K562 (cell line): ENCODE data around the gene CREB3L1. TPM values are rescaled to one million over a fixed set of nuclear protein-coding genes. Genes with fewer than 3 reads are reported as not detected.

Experiments used
- ATAC-seq: fragments of 200-7000 bp; cut with Tn5 transposase; 3 replicates; pipeline ENCODE4 v1.9.1; 2020; ENCODE audit warnings: moderate library complexity
- BruUV-seq: library from RNA; stranded (reverse); fragments of 400-500 nt; replicated peaks from 2 replicates; lab custom pipeline; 2021; lab: Mats Ljungman, UMichigan
- CTCF ChIA-PET: fragments of 300-600 bp; formaldehyde crosslinking; extraction: SDS; loops from one replicate; lab custom pipeline; 2021; ENCODE audit warnings: low intra/inter-chr PET ratio; lab: Yijun Ruan, JAX
- POLR2A ChIA-PET: fragments of 300-600, 350-650 bp; sonication (Branson Sonifier 250); formaldehyde crosslinking; extraction: SDS; loops from one replicate; lab custom pipeline; 2021; ENCODE audit warnings: antibody characterized with exemption, inconsistent platforms; lab: Yijun Ruan, JAX
- DNase-seq, 4 experiments: peaks; one replicate each; pipeline versions ENCODE4 v3.0.0 to v3.0.0-alpha.2; 2011 to 2018; ENCODE audit warnings: low spot score in 3 of 4, mixed read lengths in 3 of 4; ENCODE audit errors: extremely low read depth in 1 of 4
- FAIRE-seq: peaks from 2 replicates; lab custom pipeline; 2011; peaks lifted over from hg19 to GRCh38; lab: Jason Lieb, UNC
- H2AFZ ChIP-seq: 2 replicates; pipeline ENCODE4 v1.6.0; 2011; ENCODE audit warnings: low read depth, low read length, control low read depth, inconsistent platforms
- H3K27ac ChIP-seq: fragments of 200-600 bp; 3 replicates; pipeline ENCODE4 v1.8.0; 2011; ENCODE audit warnings: low read depth, mild to moderate bottlenecking, control low read depth, inconsistent platforms, low read length, moderate library complexity, mixed read lengths; ENCODE audit errors: extremely low read depth
- H3K27me3 ChIP-seq, 2 experiments: fragments of 300-600 bp in 1 of 2; 2 replicates in 1 of 2; 3 replicates in 1 of 2; pipeline versions ENCODE4 v1.6.0 to v1.8.0; 2011; ENCODE audit warnings: inconsistent platforms in 2 of 2, low read length in 2 of 2, mild to moderate bottlenecking in 1 of 2, mixed read lengths in 1 of 2, moderate library complexity in 1 of 2; ENCODE audit not compliant: control insufficient read depth in 2 of 2, insufficient read depth in 2 of 2
- H3K36me3 ChIP-seq: fragments of 300-600 bp; 3 replicates; pipeline ENCODE4 v1.8.0; 2011; ENCODE audit warnings: mild to moderate bottlenecking, low read length, inconsistent platforms; ENCODE audit not compliant: control insufficient read depth, insufficient read depth
- H3K4me1 ChIP-seq, 2 experiments: fragments of 200-600 bp in 1 of 2; replicated peaks in 1 of 2; 2 replicates in 1 of 2; 3 replicates in 1 of 2; pipeline versions ENCODE4 v1.5.1 to v1.8.0; 2011; ENCODE audit warnings: inconsistent platforms in 2 of 2, low read length in 2 of 2, mild to moderate bottlenecking in 1 of 2, mixed read lengths in 1 of 2, moderate library complexity in 1 of 2; ENCODE audit not compliant: control insufficient read depth in 2 of 2, insufficient read depth in 2 of 2
- H3K4me2 ChIP-seq: 2 replicates; pipeline ENCODE4 v1.6.1; 2011; ENCODE audit warnings: low read length, control low read depth, inconsistent platforms, mixed read lengths; ENCODE audit not compliant: insufficient read depth
- H3K4me3 ChIP-seq: fragments of 200-600 bp; sonication (generic), shearing (Covaris generic); 2 replicates; pipeline ENCODE4 v1.5.1; 2016; ENCODE audit warnings: control low read depth, inconsistent platforms
- H3K79me2 ChIP-seq: fragments of 200-600 bp; 3 replicates; pipeline ENCODE4 v1.8.0; 2011; ENCODE audit warnings: low read length, inconsistent platforms; ENCODE audit not compliant: control insufficient read depth, insufficient read depth
- H3K9ac ChIP-seq, 2 experiments: 2 replicates each; pipeline versions ENCODE4 v1.6.0 to v1.6.1; 2011; ENCODE audit warnings: low read depth in 2 of 2, low read length in 2 of 2, control low read depth in 1 of 2, inconsistent platforms in 1 of 2, mild to moderate bottlenecking in 1 of 2, mixed read lengths in 1 of 2; ENCODE audit not compliant: insufficient read depth in 1 of 2
- H3K9me1 ChIP-seq: one replicate; pipeline ENCODE4 v1.6.0; 2011; ENCODE audit warnings: inconsistent platforms, mild to moderate bottlenecking, low read length, moderate library complexity; ENCODE audit not compliant: control insufficient read depth, insufficient read depth
- H3K9me3 ChIP-seq: replicated peaks from 2 replicates; pipeline ENCODE4 v1.5.1; 2011; ENCODE audit warnings: low read depth, low read length, inconsistent platforms; ENCODE audit not compliant: control insufficient read depth, insufficient read depth
- H4K20me1 ChIP-seq: replicated peaks from 2 replicates; pipeline ENCODE4 v1.6.1; 2011; ENCODE audit warnings: low read length, inconsistent platforms, mixed read lengths; ENCODE audit not compliant: control insufficient read depth, insufficient read depth
- CBX5 ChIP-seq: IDR thresholded peaks from 2 replicates; pipeline ENCODE4 v1.6.1; 2014; ENCODE audit warnings: low read depth, borderline replicate concordance
- GATA2 ChIP-seq: sonication (generic); formaldehyde crosslinking; IDR thresholded peaks from 2 replicates; pipeline ENCODE4 v1.4.0; 2020; ENCODE audit warnings: mild to moderate bottlenecking, missing genetic modification reagents
- HEY1 ChIP-seq: fragments of 250-450 bp; sonication (Bioruptor Pico); IDR thresholded peaks from 2 replicates; pipeline ENCODE4 v1.5.0; 2020; ENCODE audit warnings: mild to moderate bottlenecking, moderate library complexity, borderline replicate concordance
- MYNN ChIP-seq, 2 experiments: sonication (generic); formaldehyde crosslinking in 1 of 2; IDR thresholded peaks; 2 replicates each; pipeline versions ENCODE4 v1.5.0 to v1.6.1; 2016 to 2020; ENCODE audit warnings: antibody characterized with exemption in 1 of 2, missing genetic modification reagents in 1 of 2
- NR1H2 ChIP-seq: sonication (generic); formaldehyde crosslinking; IDR thresholded peaks from 2 replicates; pipeline ENCODE4 v1.4.0; 2020; ENCODE audit warnings: mild to moderate bottlenecking, missing genetic modification reagents
- PHF8 ChIP-seq: fragments of 200-600 bp; sonication (generic); IDR thresholded peaks from 2 replicates; pipeline ENCODE4 v1.6.1; 2012; ENCODE audit warnings: mixed run types, mild to moderate bottlenecking, inconsistent platforms, low read length, moderate library complexity, borderline replicate concordance
- RUNX1 ChIP-seq: sonication (generic); IDR thresholded peaks from 2 replicates; pipeline ENCODE4 v1.6.1; 2016; ENCODE audit warnings: antibody characterized with exemption, low read depth
- TOE1 ChIP-seq, 2 experiments: fragments of 450-650 bp in 1 of 2; sonication (generic) in 1 of 2; formaldehyde crosslinking in 1 of 2; IDR thresholded peaks; 2 replicates each; pipeline versions ENCODE4 v1.7.1 to v1.8.0; 2016 to 2022; ENCODE audit warnings: borderline replicate concordance in 2 of 2, mild to moderate bottlenecking in 2 of 2, antibody characterized with exemption in 1 of 2, inconsistent platforms in 1 of 2, low read depth in 1 of 2, missing genetic modification reagents in 1 of 2, moderate library complexity in 1 of 2
- U2AF1 ChIP-seq: fragments of 200-400 bp; formaldehyde crosslinking; optimal IDR thresholded peaks from 2 replicates; pipeline ENCODE3; 2017; ENCODE audit warnings: mild to moderate bottlenecking, low read depth, low read length, moderate library complexity
- ZNF311 ChIP-seq: fragments of 250-450 bp; sonication (Bioruptor Pico); IDR thresholded peaks from 2 replicates; pipeline ENCODE4 v1.4.0; 2020; ENCODE audit warnings: mild to moderate bottlenecking, moderate library complexity
- ZNF764 ChIP-seq: fragments of 250-450 bp; sonication (Bioruptor Pico); IDR thresholded peaks from 2 replicates; pipeline ENCODE4 v1.4.0; 2020; ENCODE audit warnings: low read depth, mild to moderate bottlenecking, moderate library complexity
- ZNF785 ChIP-seq: fragments of 250-450 bp; sonication (Bioruptor Pico); IDR thresholded peaks from 2 replicates; pipeline ENCODE4 v1.4.0; 2020; ENCODE audit warnings: mild to moderate bottlenecking
- WGBS: fragments of 100-300 bp; shearing (Covaris generic); methylation state at CpG from one replicate; pipeline ENCODE4 v1.1.6; 2016; ENCODE audit warnings: low coverage, mixed read lengths; ENCODE audit not compliant: insufficient coverage; ENCODE audit errors: missing lambda C conversion rate; 5-methylcytosine and 5-hydroxymethylcytosine counted together
- in situ Hi-C: fragments of 300-500 bp; cut with MboI; formaldehyde crosslinking; loops from 4 replicates; pipeline ENCODE4 v1.15.0; 2018; ENCODE audit warnings: inconsistent platforms, mixed read lengths
- intact Hi-C: fragments of 100-400 bp; cut with micrococcal nuclease; formaldehyde crosslinking; loops from 2 replicates; pipeline ENCODE4 v1.14.2; 2022
- polyA plus RNA-seq, 8 experiments: library from polyadenylated mRNA; depleted of rRNA in 4 of 8; stranded (reverse) in 5 of 8; unstranded in 3 of 8; fragments of >200 nt; fragmentation: Nextera tagmentation in 2 of 8; fragmentation: Illumina TruSeq in 1 of 8; extraction: Ambion mirVana in 2 of 8; extraction: Trizol in 1 of 8; gene quantifications; 2 replicates each; pipeline versions ENCODE4 v1.2.1 to v1.2.3, GENCODE V29; 2011 to 2014; ENCODE audit warnings: inconsistent platforms in 1 of 8, missing spikeins in 1 of 8
- total RNA-seq, 7 experiments: library from RNA; depleted of rRNA in 6 of 7; stranded (reverse); fragments of >200 nt in 6 of 7; fragmentation: Illumina TruSeq in 2 of 7; extraction: Trizol in 2 of 7; gene quantifications; 2 replicates each; pipeline versions ENCODE4 v1.2.1 to v1.2.3, GENCODE V29; 2011 to 2021; ENCODE audit warnings: low replicate concordance in 1 of 7
- TF ChIP-seq, protein P1 (sequence below): fragments of 250-450 bp; sonication (Bioruptor Pico); IDR thresholded peaks from 2 replicates; pipeline ENCODE4 v1.4.0; 2020; ENCODE audit warnings: borderline replicate concordance
- TF ChIP-seq, protein P2 (sequence below): fragments of 250-450 bp; sonication (Bioruptor Pico); IDR thresholded peaks from 2 replicates; pipeline ENCODE4 v1.8.0; 2022; ENCODE audit warnings: inconsistent platforms

CREB3L1 gene
- total and polyA plus RNA-seq, 9 of the 15 experiments (the other 6 are each of a cell fraction or from before 2014, with no cell fraction given), result 1.2 to 27.6 (median 3.7) TPM

DNA sequence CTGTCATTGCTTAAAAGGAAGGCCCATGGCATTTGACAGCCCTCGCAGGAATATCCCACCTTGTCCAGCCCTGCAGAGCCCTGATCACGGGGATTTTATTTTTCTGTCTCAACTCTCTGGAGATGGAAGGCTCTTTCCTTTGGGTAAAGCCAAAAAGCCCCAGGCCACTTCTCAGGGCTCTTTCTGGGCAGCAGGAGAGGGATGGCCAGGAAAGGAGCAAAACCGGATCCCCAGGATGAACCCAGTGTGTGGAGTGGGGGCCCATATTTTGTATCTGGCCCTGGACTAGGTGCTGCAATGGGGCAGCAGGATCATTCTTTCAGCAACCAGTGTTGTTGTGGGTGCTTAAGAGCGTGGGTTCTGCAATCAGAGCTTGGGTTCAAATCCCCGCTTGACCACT, 11.0 kb downstream of the CREB3L1 start:
- no peaks in the 10 kb centered on the region; the same call in 2 of the 3 replicates for H3K36me3 ChIP-seq
- no peak for ATAC-seq
- no TSS peak for BruUV-seq
- no peak overlapping the region for H3K4me2 ChIP-seq
- in situ Hi-C loops (no loop called here), intact Hi-C loops (no loop called here)
- ChIA-PET CTCF (no interaction called here), POLR2A (interaction anchor here (0.6 to 0.9 kb wide), 2 partner anchors 14 to 183 kb away, joined by 3 read pairs; no protein-coding TSS in a partner anchor)
- 88% methylated on average over 5 of the region's 5 CpGs for WGBS
- DNase-seq, result no peak
- H3K9me3 ChIP-seq, result no peaks in the 10 kb centered on the region
- no peaks in the 10 kb centered on the region for H3K27me3 ChIP-seq
- H3K79me2 ChIP-seq, result no peaks in the 10 kb centered on the region; the same call in 1 of the 3 replicates
- FAIRE-seq, result no peak
- peaks cover 20 to 22% of the 10 kb centered on the region in 2 experiments for H3K4me1 ChIP-seq
- peaks cover 3% of the 10 kb centered on the region for H3K9me1 ChIP-seq
- no peak overlapping the region; a peak in 1 of 4 replicates for H3K9ac ChIP-seq
- H4K20me1 ChIP-seq, result no peaks in the 10 kb centered on the region
- H3K27ac ChIP-seq, result no peak overlapping the region
- no peak overlapping the region for H2AFZ ChIP-seq
- no peak for TF ChIP-seq GATA2 (CRISPR knock-in tag)
- no peak for TF ChIP-seq RUNX1
- no peak for TF ChIP-seq CBX5
- no peak for TF ChIP-seq ZNF764
- TF ChIP-seq, protein P1, sequence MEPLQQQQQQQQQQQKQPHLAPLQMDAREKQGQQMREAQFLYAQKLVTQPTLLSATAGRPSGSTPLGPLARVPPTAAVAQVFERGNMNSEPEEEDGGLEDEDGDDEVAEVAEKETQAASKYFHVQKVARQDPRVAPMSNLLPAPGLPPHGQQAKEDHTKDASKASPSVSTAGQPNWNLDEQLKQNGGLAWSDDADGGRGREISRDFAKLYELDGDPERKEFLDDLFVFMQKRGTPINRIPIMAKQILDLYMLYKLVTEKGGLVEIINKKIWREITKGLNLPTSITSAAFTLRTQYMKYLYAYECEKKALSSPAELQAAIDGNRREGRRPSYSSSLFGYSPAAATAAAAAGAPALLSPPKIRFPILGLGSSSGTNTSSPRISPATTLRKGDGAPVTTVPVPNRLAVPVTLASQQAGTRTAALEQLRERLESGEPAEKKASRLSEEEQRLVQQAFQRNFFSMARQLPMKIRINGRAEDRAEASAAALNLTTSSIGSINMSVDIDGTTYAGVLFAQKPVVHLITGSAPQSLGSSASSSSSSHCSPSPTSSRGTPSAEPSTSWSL (CRISPR knock-in tag), result no peak
- TF ChIP-seq MYNN (IDR thresholded peaks at IDR 0.05), result no peak
- no peak for TF ChIP-seq MYNN (CRISPR knock-in tag; IDR thresholded peaks at IDR 0.05)
- no peak for TF ChIP-seq ZNF311
- no peak for TF ChIP-seq U2AF1
- TF ChIP-seq, protein P2, sequence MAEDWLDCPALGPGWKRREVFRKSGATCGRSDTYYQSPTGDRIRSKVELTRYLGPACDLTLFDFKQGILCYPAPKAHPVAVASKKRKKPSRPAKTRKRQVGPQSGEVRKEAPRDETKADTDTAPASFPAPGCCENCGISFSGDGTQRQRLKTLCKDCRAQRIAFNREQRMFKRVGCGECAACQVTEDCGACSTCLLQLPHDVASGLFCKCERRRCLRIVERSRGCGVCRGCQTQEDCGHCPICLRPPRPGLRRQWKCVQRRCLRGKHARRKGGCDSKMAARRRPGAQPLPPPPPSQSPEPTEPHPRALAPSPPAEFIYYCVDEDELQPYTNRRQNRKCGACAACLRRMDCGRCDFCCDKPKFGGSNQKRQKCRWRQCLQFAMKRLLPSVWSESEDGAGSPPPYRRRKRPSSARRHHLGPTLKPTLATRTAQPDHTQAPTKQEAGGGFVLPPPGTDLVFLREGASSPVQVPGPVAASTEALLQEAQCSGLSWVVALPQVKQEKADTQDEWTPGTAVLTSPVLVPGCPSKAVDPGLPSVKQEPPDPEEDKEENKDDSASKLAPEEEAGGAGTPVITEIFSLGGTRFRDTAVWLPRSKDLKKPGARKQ (CRISPR knock-in tag), result no peak
- no peak for TF ChIP-seq NR1H2 (CRISPR knock-in tag)
- no peak for TF ChIP-seq HEY1
- TF ChIP-seq PHF8, result no peak
- TF ChIP-seq TOE1 (IDR thresholded peaks at IDR 0.05; ENCODE audit: borderline replicate concordance), result no peak
- TF ChIP-seq TOE1 (CRISPR knock-in tag; IDR thresholded peaks at IDR 0.05; ENCODE audit: borderline replicate concordance, low read depth), result no peak
- no peak for TF ChIP-seq ZNF785 (CRISPR knock-in tag)
- no peak overlapping the region for H3K4me3 ChIP-seq
